Glutamatergic neuron (in vitro differentiated cells): Measurements from ENCODE around the gene NCR2. TPM values are rescaled to one million over a fixed set of nuclear protein-coding genes. Genes with fewer than 3 reads are reported as not detected.

ENCODE experiments used
- DNase-seq: peaks from one replicate; pipeline ENCODE4 v3.0.0; 2022
- H3K27ac Mint-ChIP-seq: one replicate; pipeline ENCODE4 v1.8.0; 2020; ENCODE audit warnings: mild to moderate bottlenecking, mixed read lengths, inconsistent platforms; ENCODE audit not compliant: unreplicated experiment
- H3K27me3 Mint-ChIP-seq: one replicate; pipeline ENCODE4 v1.8.0; 2020; ENCODE audit warnings: mild to moderate bottlenecking, moderate library complexity, mixed read lengths, inconsistent platforms; ENCODE audit not compliant: unreplicated experiment
- H3K36me3 Mint-ChIP-seq: one replicate; pipeline ENCODE4 v1.8.0; 2020; ENCODE audit warnings: mild to moderate bottlenecking, mixed read lengths, inconsistent platforms; ENCODE audit not compliant: unreplicated experiment
- H3K4me1 Mint-ChIP-seq: one replicate; pipeline ENCODE4 v1.8.0; 2020; ENCODE audit warnings: mild to moderate bottlenecking, low read depth, mixed read lengths, inconsistent platforms; ENCODE audit not compliant: unreplicated experiment
- H3K4me3 Mint-ChIP-seq: one replicate; pipeline ENCODE4 v1.8.0; 2020; ENCODE audit warnings: mild to moderate bottlenecking, mixed read lengths, inconsistent platforms; ENCODE audit not compliant: unreplicated experiment
- H3K9me3 Mint-ChIP-seq: one replicate; pipeline ENCODE4 v1.8.0; 2020; ENCODE audit warnings: mild to moderate bottlenecking, moderate library complexity, mixed read lengths, inconsistent platforms; ENCODE audit not compliant: unreplicated experiment
- total RNA-seq: library from RNA; stranded (reverse); fragmentation: NEBNext Ultra II Directional; extraction: Animal tissue kit (Norgen Biotek cat#: 25700); gene quantifications from one replicate; pipeline ENCODE4 v1.2.1, GENCODE V29; 2021; ENCODE audit not compliant: unreplicated experiment
- TF ChIP-seq, protein P1 (sequence below): fragments of 200-600 bp; sonication (generic); IDR thresholded peaks from one replicate; pipeline ENCODE4 v1.5.0; 2021; ENCODE audit not compliant: partially characterized antibody, unreplicated experiment

Gene NCR2
- total RNA-seq, 1 donor from 2014 or later, result not detected

DNA sequence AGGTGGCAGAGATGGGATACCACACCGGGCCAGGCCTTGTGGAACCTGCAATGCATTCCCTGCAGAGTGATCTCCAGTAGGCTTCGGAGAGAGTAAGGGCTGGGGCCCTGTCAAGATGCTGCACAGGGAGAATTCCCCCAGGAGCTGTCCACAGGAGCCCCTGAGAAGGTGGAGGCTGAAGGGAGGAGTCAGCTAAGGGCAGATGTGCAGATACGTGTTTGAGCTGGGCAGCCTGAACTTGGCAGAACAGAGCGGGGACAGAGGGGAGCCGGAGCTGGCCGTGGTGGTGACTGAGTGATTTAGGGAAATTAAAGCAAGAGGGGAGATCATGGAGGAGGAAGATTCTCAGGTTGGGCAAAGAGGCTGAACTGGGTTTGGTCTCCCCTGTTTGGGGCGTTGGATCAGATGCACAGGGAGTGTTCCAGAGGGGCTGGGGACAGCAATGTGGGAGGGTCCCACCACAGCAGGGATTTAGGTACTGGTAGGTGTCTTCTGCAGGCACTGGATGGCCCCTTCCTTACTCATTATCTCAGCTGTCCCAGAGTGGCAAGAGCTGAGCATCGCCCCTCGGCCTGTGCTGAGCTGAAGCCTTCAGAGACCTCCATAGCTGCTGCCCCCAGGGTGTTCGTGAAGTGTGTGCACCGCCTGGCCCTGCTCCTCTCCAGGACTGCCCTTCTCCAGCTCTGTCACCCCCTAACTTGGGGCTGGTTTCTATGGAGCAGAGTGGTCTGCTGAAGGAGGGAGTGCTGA is 3.8 kb upstream of the NCR2 start:
- Mint-ChIP-seq H3K27me3 (peaks cover 7% of the 10 kb centered on the region), H3K4me3 (no peak overlapping the region), H3K9me3 (no peaks in the 10 kb centered on the region), H3K4me1 (peaks cover 10% of the 10 kb centered on the region), H3K27ac (no peak overlapping the region), H3K36me3 (no peaks in the 10 kb centered on the region)
- DNase-seq, result no peak
- TF ChIP-seq, protein P1, sequence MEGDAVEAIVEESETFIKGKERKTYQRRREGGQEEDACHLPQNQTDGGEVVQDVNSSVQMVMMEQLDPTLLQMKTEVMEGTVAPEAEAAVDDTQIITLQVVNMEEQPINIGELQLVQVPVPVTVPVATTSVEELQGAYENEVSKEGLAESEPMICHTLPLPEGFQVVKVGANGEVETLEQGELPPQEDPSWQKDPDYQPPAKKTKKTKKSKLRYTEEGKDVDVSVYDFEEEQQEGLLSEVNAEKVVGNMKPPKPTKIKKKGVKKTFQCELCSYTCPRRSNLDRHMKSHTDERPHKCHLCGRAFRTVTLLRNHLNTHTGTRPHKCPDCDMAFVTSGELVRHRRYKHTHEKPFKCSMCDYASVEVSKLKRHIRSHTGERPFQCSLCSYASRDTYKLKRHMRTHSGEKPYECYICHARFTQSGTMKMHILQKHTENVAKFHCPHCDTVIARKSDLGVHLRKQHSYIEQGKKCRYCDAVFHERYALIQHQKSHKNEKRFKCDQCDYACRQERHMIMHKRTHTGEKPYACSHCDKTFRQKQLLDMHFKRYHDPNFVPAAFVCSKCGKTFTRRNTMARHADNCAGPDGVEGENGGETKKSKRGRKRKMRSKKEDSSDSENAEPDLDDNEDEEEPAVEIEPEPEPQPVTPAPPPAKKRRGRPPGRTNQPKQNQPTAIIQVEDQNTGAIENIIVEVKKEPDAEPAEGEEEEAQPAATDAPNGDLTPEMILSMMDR, result no peak

DNA sequence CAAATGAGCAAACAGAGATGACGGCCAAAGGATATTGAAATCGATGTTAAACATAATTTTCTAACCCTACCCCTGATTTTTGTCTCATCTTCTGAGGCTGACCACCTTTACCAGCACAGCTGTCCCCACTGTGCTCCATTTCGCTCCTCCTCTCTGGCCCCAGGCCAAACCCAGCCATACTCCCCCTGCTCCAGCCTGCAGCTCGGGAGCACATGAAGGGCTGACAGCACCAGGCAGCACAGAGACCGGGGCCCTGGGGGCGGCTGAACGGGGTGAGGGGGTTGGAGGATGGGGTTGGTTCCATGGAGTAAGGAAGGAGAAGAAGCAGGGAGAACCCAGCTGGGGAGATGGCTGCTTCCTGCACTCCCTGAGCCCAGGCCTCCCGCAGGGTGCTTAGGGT is 3.2 kb upstream of the NCR2 start:
- TF ChIP-seq, protein P1, result no peak
- Mint-ChIP-seq H3K9me3 (no peaks in the 10 kb centered on the region), H3K4me3 (no peak overlapping the region), H3K27me3 (peaks cover 7% of the 10 kb centered on the region), H3K27ac (no peak overlapping the region), H3K4me1 (peaks cover 10% of the 10 kb centered on the region), H3K36me3 (no peaks in the 10 kb centered on the region)
- no peak for DNase-seq

DNA sequence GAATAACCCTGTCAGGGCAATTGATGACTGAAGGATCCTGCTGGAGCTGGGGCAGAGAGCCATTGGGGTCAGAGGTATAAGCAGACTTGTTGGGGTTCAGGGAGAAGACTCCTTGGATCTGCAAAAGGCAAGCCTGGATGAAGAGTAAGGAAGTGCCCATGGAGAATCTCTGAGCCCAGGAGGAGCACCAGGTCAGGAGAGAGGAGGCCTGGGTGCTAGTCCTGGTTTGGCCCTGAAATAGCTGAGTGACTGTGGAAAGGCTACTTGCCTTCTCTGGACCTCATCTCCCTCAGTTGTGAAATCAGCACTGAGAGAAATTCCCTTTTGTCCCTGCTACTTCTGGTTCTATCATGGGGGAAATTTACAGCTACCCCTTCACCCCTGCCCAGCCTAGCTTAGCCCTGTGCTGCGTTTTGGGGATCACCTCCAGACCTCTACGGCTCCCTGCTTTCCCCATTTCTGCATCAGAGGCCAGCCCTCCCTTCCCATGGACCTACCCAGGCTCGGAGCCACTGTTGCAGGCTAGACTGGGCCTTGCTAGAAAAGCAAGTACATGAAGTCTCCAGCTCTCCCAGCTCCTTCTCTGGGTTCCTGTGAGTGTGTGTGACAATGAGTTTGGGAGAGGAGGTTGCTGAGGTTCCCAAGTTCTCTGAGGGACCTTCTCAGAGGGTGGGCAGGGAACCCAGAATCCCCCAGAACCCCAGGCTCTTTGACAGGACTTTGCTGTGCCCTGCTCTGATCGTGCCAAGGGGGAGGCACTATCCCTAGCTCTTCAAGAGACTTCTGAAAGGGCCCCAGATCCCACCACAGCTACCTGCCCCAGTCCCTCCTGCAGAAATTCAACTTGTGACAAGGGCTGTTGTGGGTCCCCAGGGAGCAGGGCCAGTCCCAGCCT is 2.3 kb upstream of the NCR2 start:
- no peak for DNase-seq
- Mint-ChIP-seq H3K9me3 (no peaks in the 10 kb centered on the region), H3K27me3 (peaks cover 7% of the 10 kb centered on the region), H3K27ac (no peak overlapping the region), H3K36me3 (no peaks in the 10 kb centered on the region), H3K4me1 (peaks cover 10% of the 10 kb centered on the region), H3K4me3 (no peak overlapping the region)
- TF ChIP-seq, protein P1, result no peak

DNA sequence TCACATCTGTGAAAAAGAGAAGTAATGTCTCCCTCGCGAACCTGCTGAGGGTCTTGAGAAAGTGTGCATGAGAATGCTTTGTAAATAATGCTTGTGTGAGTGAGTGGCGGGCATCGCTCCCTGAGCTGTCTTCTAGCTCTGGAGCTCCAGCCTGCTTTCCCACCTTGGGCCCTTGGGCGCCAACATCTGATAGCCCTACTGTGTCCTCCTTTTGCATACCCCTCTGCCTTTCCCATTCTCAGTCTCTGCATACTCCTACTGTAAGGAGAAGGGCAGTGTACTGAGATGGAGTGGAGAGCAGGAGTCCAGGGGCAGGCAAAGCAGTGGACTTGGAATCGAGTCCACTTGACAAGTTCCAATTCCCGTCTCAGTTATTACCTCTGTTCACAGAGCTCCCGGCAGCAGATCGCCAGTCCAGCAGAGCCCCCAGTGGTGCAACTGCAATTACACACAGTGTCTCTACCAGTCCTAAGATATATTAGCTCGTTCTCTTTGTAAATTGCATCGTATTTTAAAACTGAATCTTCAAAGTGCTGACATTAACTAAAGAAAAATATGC is 847 bp upstream of the NCR2 start:
- peak overlapping the region; percentile 34 for H3K4me3 Mint-ChIP-seq
- peak overlapping the region; percentile 22 for H3K27ac Mint-ChIP-seq

More for the DNA sequence above, 847 bp upstream of the NCR2 start:
- H3K36me3 Mint-ChIP-seq, result no peaks in the 10 kb centered on the region
- H3K4me1 Mint-ChIP-seq, result peaks cover 10% of the 10 kb centered on the region
- TF ChIP-seq, protein P1, result peak; percentile 33
- peaks cover 7% of the 10 kb centered on the region for H3K27me3 Mint-ChIP-seq
- DNase-seq, result peak; percentile 44
- H3K9me3 Mint-ChIP-seq, result no peaks in the 10 kb centered on the region
